Mesangial cell (primary cell): ENCODE measurements around the gene UGT2A2. TPM values are rescaled to one million over a fixed set of nuclear protein-coding genes. Genes with fewer than 3 reads are reported as not detected.

Source experiments
- total RNA-seq: library from RNA; depleted of rRNA; stranded (reverse); fragments of >200 nt; gene quantifications from 2 replicates; pipeline ENCODE4 v1.2.3, GENCODE V29; 2015

UGT2A2 gene
- total RNA-seq, result not detected in 2 replicates

DNA sequence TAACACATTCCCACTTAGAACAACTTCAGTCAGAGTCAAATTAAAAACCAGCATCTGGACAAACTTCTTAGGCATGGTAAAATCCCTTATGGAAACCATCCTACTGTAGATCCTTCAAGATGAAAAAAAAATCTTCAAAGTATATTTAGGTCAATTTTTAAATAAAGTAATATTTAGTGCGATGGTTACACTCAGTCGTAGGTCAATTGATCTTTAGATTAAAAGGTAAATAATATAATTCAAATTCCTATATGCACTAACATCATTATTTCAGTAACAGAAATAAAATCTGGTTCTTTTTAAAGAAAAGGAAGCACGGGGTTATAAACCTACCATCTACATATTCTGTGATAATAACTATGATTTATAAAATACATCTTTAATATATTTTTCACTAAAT, at the start of gene UGT2A2:
Gene UGT2A2 (minus strand): TSS at position 101 of the 400 bp plus-strand sequence. CDS start 2 bp downstream, at position 99.

DNA sequence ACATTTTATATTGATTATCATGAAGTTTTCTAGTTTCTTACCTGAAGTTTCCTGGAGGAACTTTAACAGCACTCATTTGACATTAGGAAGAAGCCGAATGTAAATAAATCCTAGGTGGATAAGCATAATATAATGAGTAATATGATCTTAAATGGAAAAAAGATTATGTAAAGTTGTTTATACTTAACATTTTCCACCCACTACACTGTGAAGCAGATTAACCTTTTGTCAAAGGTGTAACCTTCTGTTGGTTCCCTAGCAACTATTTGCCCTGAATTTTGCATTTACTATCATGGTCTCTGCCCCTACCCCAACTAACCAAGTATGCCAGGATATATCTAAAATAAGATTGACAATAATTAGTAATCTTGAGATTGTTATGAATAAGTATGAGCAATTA, 13.7 kb upstream of the UGT2A2 start, which contains the start of gene UGT2A1:
Gene UGT2A1 (minus strand): TSS at position 101 of the 400 bp plus-strand sequence. CDS start 5,603 bp downstream, outside the sequence.

Other genes starting within 250 kb of the UGT2A2 start
- gene UGT2B4, start 143.7 kb downstream of the UGT2A2 start, total RNA-seq, result 0.13 and 0.33 TPM in 2 replicates
- gene UGT2A1, start 13.6 kb upstream of the UGT2A2 start, total RNA-seq, result not detected in 2 replicates
- 0.13 and 0.33 TPM in 2 replicates for gene SULT1B1, start 121.0 kb upstream of the UGT2A2 start, total RNA-seq
- 1.8 and 6.3 TPM in 2 replicates for gene SULT1E1, start 220.5 kb upstream of the UGT2A2 start, total RNA-seq